GM18861 (cell line): ENCODE results near the gene RXRG.

Experiments used
- ATAC-seq: cut with Tn5 transposase; IDR thresholded peaks from one replicate; pipeline ENCODE4 v1.9.1; 2021; ENCODE audit not compliant: unreplicated experiment

The RXRG gene

DNA sequence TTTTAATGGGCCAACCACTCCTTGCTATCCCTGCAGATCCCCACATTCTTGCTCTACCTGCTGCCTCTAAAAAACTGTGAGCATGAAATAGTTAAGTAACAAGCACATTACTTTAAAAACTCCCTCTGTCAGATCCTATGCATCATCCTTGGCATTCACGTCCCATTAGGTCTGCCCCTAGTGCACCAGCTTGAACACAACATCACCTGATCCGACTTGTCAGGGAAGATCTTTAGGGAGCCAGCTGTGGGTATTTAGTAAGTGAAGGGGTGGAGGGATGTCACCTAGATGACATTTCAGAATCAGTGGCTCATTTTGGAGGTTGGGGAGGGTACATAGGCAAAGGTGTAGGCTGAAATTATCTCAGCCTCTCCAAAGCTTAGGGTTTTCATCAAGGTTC, 33.5 kb downstream of the RXRG start:
- ATAC-seq = no peak

DNA sequence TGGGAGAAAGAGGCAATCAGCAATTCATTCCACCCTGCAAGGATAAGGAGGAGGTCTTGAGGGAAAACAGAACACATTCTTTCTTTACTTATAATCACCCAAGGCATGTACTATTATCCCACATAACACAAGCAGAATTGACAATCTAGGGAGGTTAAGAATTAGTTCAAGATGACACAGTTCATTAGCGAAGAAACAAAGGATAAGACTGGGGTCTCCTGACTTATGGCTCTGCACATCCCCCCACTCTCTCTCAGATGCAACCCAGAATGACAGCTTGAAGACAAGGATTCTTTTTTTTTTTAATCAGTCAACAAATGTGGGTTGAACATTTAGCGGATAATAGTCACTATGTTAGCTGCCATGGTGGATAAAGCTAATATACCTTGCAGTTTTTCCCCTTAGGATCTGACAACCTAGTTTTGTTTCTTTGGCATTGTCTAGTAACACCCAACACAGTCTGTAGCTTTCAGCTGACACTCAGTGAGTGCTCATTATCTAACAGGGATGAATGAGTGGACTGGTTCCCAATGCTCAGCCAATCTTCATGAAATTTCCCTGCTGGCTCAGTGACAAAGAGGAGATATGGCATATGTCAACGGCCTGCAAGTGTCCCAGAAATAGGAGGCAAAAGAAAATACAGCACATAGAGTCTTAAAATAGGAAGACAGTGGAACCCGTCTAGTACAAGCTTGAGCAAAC, 35.1 kb downstream of the RXRG start:
- no peak for ATAC-seq

DNA sequence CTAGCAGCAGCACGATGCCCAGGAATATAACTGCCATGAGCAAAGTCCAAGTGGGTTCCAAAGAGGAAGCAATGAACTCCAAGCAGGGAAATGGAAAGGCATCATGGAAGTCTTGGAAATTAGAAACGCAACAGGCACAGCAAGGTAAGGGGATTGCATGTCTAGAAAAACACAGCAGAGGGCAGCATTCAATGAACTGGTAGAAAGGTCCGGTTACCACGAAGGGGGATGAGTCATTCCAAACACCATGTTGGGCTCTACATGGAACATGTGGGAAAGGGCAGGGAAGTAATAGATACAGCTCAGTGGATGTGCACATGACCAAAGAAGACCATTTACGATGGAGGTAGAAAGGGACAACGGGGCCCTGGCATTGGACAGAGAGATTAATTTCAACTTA, 36.4 kb downstream of the RXRG start:
- ATAC-seq = no peak

DNA sequence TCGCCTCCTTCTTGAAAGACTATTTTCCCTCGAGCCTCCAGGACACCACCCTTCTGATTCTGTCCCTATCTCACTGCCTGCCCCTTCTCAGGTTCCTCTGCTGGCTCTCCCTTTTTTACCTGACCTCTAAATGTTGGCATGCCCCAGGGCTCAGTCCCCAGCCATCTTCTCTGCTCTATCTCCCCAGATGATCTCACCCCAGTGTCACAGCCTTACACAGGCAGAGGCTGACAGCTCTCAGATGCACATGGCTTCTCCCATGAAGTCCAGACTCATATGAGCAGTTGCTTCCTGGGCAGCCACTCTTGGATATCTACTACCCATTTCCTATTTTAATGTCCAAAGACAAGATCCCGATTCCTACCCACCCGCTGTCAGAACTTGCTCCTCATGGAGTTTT, 37.5 kb downstream of the RXRG start:
- no peak for ATAC-seq

DNA sequence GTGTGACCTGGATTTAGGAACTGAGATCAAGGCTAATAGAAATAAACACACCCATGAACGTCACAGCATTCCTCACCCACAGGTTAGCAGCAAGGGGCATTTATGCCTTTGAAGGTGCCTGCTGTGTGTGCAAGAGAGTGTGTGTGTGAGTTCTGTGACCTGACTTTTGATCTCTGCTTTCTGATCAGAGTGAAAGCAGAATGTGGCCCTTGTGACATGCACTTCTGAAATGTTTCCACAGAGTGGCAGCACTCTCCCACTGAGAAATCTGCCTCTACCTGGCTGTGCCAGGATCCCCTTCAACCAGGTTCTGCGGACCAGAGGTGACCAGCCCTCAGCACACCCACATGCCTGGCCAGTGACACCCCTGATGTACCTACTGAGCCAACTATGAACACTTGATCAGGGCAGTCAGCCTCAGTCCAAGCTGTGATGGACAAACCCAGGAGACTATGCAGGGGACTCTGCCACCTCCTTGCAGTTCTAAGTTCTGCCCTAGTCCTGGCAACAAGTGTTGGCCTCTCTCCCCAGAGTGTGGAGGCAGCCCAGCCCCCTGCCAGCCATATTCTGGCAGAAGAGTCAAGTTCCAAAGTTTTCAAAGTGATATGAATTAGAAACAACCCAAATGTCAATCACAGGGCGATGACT, 41.0 kb downstream of the RXRG start:
- no peak for ATAC-seq

DNA sequence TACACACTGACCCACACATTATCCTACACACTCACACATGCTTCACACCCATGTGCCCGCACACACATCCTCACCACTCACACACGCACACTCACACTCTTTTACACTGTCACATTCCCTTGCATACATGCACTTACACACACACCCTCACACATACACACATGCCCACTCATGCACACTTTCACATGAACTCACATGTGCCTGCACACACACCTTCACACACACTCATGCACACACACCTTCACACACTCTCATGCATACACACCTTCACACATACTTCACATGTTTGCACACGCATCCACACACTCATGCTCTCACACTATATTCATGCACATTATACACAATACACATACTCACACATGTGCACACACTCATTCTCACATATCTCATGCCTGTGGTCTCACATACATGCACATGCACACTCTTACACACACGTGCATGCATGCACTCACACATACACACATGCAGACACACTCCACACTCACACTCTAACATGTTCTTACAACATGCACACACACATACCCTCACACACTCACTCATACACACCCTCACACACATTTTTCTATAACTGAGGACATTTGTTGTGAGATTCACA, 42.3 kb downstream of the RXRG start:
- ATAC-seq = no peak

DNA sequence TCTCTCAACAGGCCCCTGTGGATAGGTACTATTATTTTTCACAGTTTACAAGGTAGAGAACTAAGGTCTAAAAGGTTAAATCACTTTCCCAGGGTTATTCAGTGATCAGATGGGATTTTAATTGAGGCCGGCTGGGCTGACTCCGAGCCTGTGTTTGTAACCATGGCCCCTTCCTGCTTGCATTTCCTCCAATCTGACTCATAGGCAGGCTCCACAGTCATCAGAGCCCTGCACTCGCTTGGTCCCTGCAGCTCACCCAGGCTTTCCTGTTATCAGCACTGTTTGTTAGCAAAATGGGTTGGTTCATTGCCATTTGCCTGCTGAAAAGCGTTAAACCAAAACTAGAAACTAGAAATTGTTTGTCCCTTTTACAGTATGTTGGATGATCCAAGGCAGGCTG, 47.0 kb downstream of the RXRG start:
- no peak for ATAC-seq

DNA sequence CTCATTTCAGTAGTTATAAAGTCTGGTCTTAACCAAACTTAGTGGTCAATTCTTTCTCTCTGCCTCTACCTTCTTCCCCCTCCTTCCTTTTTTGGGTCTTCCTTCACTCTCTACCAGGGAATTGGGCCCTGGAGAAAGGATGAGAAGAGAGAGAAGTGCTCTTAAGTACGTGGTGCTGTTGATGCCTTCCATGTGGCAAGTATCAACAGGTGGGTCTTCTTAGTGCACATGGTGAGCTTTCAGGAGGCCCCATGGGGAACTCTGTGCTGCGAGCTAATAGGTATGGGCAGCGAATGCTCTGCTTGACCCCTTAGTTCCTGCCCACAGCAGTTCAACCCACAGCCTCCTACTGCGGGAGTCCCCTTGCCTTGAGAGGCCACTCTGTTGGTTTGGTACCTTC, 49.0 kb downstream of the RXRG start:
- ATAC-seq = no peak

DNA sequence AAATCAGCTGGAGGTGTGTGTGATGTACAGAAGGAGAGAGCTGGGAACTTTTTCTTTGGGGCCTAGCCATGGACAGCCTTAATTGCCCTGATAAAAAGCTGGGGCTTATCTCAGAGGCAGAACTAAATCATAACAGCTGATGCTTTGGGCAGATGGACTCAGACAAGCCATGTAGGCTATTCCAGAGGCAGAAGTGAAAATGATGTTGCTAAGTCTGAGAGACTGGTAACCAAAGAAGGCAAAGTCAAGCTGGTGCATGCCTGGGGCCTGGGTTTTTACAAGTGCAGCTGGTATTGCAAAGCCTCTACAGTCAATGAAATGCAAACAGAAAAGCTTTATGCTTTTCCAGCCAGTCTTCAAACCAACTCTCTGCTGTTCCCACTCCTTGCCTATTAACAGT, 49.4 kb downstream of the RXRG start:
- ATAC-seq = no peak

DNA sequence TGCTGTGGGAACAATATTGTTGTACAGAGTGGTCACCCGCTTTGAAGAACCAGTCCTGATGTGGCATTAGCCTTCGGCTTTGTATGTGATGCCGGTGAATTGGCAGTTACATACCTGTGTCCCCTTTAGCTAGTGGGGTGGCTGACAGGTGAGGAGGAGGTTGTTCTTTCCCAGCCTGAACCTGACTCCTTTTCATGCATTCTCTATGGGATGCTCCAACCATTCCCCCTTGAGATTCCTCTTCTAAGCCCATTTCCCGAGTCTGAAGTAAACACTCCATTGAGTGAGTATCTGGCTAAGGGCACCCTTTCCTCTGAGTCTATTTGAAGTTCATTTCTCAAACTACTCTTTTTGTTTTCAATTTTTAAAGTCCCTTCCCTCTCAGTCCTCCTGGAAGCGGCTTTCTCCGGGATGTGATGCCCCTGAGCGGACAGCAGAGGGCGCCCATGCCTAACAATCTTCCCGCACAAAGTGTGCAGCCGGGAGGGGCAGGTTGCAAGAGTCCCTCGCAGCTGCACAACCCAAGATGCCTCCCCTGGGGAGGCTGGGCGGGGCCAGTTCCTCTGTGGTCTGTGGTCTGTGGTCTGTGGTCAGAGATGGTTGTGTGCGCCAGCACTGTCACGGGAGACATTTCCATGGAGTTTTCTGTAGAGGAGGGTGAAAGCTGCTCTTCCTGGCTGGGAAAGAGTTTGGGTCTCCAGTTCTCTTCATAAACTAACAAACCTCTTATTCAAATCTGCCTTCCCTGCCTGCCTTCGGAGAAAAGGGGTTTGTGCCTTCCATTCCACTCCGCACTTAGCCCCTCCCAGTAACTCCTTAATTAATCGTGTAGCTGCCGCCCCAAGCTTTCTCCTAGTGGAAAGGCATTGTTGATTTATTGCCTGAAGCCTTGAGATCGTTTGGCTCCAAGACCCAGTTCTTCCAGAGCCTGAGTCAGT, 52.0 kb downstream of the RXRG start:
- ATAC-seq = peak; percentile 96

DNA sequence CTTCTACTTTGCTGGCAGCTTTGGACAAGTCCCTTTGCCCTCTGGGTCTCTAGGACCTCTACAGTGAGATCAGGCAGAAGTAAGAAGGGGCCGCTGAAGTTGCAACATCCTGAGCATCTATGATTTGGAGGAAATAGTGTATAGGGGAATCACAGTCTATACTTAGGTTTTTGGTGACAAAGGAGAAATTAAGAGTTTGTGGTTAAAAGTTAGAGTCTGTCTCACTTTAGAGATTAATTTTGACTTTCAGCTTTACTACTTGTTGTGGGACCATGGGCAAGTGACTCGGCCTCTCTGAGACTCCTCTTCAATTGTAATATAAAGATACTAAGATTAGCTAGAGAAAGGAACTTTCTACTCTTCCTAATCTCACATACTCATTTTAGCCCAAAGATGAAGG, 55.3 kb downstream of the RXRG start:
- ATAC-seq = no peak

DNA sequence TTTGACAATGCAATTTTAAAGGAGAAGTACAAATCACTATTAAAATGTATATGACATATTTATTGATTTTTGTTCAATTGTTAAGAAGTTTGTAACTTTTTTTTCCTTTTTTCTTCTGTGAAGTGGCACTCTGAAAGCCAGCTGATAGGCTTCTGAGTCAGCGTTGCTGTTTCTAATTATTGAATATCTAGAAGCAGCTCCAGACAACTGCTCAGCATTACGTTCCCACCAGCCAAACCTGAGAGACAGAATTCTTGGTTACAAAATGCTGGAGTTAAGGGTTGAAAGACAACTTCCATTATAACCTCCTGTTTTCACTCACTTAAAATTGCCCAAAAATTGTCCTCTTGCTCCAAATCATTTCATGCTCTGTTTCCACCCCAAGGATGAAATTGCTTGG, 57.0 kb downstream of the RXRG start:
- no peak for ATAC-seq

DNA sequence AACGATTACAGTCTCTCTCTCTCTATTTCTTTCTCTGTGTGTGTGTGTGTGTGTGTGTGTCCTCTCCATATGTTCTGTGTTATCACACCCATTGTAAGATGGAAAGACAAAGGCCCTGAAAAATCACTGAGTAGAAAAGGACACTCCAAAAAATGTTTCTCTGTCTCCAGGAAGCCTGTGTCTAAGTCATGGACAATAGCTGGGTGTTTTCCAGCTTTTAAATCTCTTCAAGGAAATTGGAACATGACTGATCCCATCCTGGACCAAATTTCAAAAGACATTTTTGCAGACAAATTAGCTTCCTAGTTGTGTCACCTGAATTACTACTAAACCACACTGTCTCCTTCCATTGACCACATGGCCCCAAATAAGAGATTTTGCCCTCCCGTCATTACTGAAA, 57.4 kb downstream of the RXRG start:
- ATAC-seq = no peak

DNA sequence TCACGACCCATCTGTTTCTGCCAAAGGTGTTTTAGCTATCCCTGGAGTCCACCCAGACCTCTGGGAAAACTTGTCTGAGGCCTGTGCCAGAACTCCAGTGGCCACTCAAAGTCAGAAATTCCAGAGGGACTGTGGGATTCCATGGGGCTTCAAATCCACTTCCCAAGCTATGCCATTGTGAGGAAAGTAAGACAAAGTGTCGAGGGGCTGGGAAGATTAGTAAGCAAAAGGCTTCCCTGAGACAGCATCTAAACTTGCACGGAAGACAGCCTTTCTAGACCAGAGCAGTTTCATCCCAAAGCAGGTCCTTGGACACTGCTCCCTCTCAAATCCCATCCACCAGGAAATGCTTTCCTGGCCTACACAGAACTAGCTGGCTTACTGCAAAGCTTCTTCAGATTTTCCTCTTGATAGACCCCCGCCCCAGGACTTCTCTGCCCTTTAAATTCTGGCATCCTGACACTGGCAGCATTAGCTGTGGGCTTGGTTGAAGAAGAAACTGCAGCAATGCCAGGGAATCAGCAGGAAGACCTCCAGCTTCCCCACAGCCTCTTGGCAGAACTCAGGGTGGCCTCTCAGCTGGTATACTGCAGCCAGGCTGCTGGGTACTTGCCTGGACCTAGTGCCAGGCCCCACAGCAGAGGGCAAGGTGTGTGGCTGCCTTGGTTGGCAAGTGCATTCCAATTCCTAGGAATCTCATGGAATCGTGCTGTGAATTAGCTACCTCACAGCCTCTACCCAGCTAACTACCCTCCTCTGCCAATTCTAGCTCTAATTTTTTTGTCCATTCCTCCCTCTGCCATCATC, 61.1 kb downstream of the RXRG start:
- no peak for ATAC-seq

DNA sequence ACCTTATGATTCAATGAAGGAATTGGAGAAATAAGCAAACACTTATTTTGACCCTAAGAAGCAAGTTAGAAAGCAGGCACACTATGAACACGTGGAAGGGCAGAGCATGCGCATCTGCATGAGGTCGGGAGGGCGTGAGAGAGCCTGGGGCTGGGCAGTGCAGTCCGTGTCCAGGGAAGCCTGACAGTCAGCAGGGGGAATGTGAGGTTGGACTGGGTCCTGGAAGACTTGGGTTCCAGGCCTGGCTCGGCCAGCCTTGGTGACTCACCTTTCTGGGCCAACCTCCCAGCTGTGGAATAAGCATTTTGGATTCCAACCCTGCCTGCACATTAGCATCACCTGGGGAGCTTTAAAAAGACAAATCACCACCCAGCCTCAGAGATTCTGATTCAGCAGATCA, 61.9 kb downstream of the RXRG start:
- ATAC-seq = no peak

DNA sequence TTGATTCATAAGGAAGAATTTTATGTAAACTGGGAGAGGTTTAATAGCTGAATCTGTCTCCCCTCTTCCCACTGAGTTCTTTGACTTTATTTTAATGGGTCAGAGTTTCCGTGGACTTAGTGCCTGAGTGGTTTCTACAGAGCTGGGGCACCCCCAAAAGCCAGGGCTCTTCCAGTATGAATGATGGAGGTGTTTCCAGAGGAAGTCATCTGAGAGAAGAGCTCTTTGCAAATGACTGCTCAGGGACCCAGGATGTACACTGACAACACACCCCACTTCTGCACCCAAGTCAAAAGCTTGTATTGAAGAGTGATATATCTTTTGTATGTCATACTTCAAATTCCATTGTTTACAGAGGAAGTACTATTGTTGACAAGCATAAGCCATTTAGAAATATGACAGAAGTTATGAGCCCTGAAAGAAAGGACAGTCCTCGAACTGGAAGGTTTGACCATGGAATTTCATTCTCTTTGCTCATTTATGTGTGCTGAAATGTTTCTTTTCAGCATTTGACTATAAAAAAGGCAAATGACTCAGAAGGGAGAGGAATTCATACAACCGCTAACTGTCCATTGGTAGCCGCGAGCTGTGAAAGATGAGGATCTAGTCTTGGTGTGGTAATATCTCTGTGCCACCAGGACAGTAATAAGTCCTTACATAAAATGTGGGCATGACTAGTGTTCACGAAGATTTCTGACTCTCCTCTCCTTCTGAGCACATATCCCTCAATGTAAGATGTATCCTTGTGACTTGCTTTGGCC, 63.0 kb downstream of the RXRG start:
- no peak for ATAC-seq

DNA sequence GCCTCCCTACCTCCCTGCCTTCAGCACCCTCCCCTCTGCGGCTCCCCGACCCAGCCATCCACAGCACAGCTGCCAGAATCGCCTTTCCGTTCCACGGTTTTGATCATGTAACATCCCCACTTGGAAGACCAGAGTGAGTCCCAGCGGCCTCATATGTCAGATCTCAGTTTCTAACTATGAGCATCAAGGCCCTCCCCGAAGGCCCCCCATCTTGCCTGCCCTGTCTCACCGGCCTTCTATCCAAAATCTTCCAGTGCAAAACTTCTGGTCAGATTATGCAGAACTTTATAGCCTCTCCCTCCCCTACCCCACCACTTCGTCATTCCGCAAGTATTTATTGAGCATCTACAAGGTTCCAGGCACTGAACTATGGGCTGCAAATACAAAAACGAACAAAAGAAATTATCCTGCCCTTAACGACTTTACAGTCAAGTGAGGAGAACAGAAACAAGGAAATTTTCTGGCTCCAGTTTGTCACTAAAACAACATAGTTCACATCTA, 68.1 kb downstream of the RXRG start:
- no peak for ATAC-seq

DNA sequence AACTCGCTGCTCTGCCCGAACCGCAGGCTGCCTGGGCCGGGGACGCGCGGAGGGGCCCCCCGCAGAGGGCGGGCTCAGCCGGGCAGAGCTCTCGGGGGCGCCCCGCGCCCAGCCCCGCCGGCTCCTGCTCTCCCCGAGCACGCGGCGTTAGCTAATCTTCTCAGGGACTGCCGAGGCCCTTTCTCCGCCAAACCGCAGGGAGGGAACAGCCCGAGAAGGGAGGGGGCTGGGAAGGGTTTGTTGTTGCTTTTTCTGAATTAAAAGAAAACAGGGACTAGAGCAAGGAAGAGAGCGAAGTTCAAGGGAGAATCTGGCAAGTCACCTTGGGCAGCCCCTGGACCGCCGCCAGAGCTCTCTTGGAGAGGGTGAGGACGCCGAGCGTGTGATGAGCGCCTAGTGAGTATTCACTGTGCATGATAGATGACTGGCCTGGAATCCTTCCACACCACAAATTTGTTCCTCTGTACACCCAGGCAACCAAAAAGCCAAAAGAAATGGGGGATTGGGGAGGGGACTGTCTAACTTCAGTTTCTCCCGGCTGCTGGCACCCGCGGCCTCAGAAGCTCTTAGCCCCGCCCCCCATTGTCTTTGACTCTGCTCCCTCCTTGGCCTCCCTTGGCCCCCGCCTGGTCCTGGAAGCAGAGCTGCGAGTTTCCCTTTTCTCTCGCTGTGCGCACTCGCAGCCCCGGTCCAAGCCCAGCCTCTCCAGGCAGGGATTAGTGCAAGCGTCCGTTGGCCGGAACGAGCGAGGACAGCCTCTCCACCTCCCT, 68.7 kb downstream of the RXRG start:
- ATAC-seq = no peak

DNA sequence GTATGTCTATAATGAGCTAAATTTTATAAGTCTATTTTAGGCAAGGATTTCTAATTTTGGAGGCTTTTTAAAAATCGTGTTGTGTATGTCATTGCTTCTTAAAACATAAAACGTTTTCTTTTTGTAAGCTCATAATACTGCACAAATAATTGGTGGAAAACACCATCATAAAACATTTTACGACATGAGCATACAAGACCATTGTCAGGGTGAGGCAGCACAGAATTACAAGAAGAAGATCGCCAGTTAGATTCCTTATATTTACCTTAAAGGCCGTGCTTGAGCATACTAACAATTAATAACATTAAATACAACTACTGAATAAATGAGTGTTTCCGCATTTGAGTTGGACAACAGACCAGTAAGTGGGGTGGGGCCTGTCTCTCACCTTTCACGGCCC, 69.3 kb downstream of the RXRG start:
- no peak for ATAC-seq
